ENCODE data around the gene VIPR2. TPM values are rescaled to one million over a fixed set of nuclear protein-coding genes. Genes with fewer than 3 reads are reported as not detected.

Gene VIPR2
- total RNA-seq, 1 donor from 2014 or later, result not detected

DNA sequence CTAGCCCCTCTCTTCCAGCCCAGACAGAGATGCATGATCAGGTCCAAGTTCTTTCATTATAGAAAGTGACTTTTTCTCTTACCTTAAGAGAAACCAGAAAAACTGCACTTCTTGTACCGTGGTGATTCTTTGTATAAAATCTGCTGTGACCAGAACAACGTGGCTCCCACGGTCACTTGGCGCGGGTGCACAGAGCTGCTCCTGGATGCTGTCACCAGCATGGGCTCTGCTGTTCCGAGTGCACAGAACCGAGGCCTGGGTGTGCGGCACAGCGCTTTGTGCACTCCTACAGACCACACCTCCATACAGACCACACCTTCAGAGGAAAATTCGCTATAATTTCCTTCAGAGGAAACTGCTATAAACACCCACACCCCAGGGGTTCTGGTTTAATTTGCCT lies 26.0 kb downstream of the VIPR2 start:
- TF ChIP-seq, protein P1, sequence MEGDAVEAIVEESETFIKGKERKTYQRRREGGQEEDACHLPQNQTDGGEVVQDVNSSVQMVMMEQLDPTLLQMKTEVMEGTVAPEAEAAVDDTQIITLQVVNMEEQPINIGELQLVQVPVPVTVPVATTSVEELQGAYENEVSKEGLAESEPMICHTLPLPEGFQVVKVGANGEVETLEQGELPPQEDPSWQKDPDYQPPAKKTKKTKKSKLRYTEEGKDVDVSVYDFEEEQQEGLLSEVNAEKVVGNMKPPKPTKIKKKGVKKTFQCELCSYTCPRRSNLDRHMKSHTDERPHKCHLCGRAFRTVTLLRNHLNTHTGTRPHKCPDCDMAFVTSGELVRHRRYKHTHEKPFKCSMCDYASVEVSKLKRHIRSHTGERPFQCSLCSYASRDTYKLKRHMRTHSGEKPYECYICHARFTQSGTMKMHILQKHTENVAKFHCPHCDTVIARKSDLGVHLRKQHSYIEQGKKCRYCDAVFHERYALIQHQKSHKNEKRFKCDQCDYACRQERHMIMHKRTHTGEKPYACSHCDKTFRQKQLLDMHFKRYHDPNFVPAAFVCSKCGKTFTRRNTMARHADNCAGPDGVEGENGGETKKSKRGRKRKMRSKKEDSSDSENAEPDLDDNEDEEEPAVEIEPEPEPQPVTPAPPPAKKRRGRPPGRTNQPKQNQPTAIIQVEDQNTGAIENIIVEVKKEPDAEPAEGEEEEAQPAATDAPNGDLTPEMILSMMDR (IDR thresholded peaks at IDR 0.05), result no peak
- ChIA-PET CTCF (no interaction called here), POLR2A (no interaction called here)
- H3K27ac Mint-ChIP-seq, result no peak overlapping the region
- H3K27me3 Mint-ChIP-seq, result peaks cover 2% of the 10 kb centered on the region
- no peak overlapping the region for H3K4me3 Mint-ChIP-seq
- no peak for ATAC-seq (ENCODE audit: low read depth)
- H3K4me1 Mint-ChIP-seq, result no peaks in the 10 kb centered on the region
- no peaks in the 10 kb centered on the region for H3K36me3 Mint-ChIP-seq (ENCODE audit: low read depth)
- H3K9me3 Mint-ChIP-seq, result peaks cover 9% of the 10 kb centered on the region
- no peak for DNase-seq
- intact Hi-C loops (cut with micrococcal nuclease), result no loop called here

DNA sequence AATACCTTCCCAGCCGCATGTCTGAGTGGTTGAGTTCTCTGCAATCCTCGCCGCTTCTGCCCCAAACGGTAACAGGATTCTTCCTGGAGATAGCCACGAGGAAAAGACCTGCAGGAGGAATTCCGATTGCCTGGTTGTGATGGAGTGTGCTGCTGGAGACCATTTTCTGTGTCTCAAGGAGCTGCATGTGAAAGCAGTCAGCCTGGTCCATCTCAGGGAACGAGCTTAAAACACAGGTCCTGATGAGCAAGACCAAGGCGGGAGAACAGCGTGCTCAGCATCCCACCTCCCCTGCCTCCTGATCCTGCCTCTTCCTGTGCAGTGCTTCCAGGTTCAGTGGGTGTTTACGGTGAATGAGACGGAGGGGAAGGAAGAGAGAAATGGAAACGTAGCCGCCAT lies 26.5 kb downstream of the VIPR2 start:
- no peak for DNase-seq
- Mint-ChIP-seq H3K27me3 (peaks cover under 1% of the 10 kb centered on the region), H3K27ac (no peak overlapping the region), H3K9me3 (peaks cover 5% of the 10 kb centered on the region), H3K4me1 (no peaks in the 10 kb centered on the region), H3K36me3 (ENCODE audit: low read depth) (no peaks in the 10 kb centered on the region), H3K4me3 (no peak overlapping the region)
- ATAC-seq (ENCODE audit: low read depth), result no peak
- ChIA-PET POLR2A (no interaction called here), CTCF (no interaction called here)
- intact Hi-C loops (cut with micrococcal nuclease), result no loop called here
- TF ChIP-seq, protein P1 (IDR thresholded peaks at IDR 0.05), result no peak

DNA sequence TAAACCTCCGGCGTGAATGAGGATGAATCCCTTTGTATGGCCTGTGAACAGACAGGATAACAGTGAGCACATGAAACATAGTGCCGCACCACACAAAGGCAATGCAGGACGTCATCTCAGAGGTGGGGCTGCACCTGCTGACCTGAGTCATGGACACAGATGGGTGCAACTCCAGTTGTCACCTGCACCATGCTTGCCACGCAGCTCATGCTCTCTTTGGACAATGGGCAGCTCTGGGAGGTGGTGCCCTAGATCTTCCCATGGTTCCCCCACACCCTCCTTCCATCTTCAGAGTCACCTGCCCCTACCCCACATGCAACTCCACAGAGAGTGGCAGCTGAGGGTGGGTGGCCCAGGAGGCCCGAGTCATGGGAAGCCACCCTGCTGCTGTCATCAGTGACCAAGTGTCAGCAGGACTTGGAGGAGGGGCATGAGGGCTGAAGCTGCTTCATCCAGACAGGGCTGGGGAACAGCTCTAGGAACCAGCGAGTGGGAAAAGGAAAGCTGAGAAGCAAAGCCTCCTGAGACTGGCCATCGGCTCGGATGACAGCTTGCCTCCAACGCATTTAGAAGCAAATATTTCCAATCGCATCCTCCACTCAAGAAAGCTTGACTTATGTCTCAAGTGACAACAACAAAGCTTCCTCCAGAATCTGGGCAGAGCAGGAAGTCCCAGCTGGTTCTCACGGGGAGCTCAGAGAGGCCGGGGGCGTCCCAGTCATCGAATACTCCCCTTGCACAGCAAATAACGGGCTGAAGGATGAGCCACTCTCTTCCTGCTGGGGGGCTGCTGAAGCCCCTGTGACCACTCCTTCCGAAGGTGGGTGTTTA lies 27.1 kb downstream of the VIPR2 start:
- DNase-seq (no peak), ATAC-seq (ENCODE audit: low read depth) (no peak)
- Mint-ChIP-seq H3K4me3 (no peak overlapping the region), H3K36me3 (ENCODE audit: low read depth) (no peaks in the 10 kb centered on the region), H3K9me3 (peaks cover 4% of the 10 kb centered on the region), H3K27me3 (no peaks in the 10 kb centered on the region), H3K27ac (no peak overlapping the region), H3K4me1 (no peaks in the 10 kb centered on the region)
- ChIA-PET POLR2A (no interaction called here), CTCF (no interaction called here)
- TF ChIP-seq, protein P1 (IDR thresholded peaks at IDR 0.05), result no peak
- intact Hi-C loops (cut with micrococcal nuclease), result no loop called here

DNA sequence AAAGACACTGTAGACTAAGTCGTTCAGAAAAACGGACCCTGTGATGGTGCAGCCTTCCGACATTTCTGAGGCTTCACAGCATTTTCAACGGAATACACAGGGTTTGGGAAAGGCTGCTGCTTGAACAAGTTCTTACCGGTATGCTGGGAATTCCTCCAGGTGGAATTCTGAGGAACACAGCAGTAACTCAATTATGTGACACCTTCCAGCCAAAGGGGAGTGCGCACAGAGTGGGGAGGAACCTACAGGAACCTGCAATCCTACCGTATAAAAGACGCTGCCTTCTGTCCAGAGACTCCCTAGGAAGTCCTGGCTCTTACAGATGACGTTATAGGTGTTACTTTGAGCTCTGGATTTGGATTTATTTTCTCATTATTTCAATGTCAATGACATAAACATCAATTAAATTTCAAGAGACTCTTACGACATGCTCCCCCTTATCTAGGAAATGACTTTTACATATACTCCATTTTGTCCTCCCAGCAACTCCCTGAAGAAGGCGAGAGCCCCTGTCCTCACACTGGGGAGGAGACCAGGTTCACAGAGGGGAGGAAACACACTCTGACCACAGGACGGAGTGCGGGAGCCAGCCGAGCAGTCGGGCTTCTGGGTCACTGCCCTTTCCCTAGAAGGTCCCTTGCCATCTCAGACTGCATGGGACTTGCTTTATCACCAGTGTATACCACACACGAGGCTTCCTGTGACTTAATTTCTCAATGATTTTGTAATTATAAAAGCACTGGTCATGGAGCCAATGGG lies 27.9 kb downstream of the VIPR2 start:
- Mint-ChIP-seq H3K4me1 (no peaks in the 10 kb centered on the region), H3K9me3 (peaks cover 4% of the 10 kb centered on the region), H3K36me3 (ENCODE audit: low read depth) (no peaks in the 10 kb centered on the region), H3K4me3 (no peak overlapping the region), H3K27ac (no peak overlapping the region), H3K27me3 (no peaks in the 10 kb centered on the region)
- TF ChIP-seq, protein P1 (IDR thresholded peaks at IDR 0.05), result no peak
- intact Hi-C loops (cut with micrococcal nuclease), result no loop called here
- DNase-seq (no peak), ATAC-seq (ENCODE audit: low read depth) (no peak)
- POLR2A ChIA-PET, result no interaction called here
- CTCF ChIA-PET, result no interaction called here
